ENCODE results near the gene RBM4.

RBM4 gene

GRCh38 chr11:66659763-66660162, 21.3 kb downstream of the RBM4 start:
- DNase-seq: no peak

DNA sequence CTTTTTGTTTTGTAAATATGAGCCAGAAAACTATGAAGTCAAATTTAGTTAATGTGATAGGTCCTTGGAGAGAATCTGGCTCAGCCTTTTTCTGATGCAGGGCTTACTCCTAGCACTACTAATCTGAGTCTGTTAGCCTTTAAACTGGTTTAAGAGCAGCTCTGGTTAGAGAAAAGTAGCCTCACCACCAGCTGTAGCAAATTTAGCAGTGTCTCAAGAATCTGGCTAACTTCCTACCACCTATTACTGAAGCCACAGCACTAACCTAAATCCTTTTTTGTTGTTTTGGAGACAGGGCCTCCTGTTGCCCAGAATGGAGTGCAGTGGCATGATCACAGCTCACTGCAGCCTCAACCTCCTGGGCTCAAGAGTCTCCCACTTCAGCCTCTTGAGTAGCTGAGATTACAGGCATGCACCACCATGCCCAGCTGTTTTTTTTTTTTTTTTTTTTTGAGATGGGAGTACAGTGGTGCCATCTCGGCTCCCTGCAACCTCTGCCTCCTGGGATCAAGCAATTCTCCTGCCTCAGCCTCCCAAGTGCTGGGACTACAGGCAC, 25.3 kb downstream of the RBM4 start:
- DNase-seq: no peak

GRCh38 chr11:66665369-66665768, 26.9 kb downstream of the RBM4 start:
- DNase-seq: no peak

DNA sequence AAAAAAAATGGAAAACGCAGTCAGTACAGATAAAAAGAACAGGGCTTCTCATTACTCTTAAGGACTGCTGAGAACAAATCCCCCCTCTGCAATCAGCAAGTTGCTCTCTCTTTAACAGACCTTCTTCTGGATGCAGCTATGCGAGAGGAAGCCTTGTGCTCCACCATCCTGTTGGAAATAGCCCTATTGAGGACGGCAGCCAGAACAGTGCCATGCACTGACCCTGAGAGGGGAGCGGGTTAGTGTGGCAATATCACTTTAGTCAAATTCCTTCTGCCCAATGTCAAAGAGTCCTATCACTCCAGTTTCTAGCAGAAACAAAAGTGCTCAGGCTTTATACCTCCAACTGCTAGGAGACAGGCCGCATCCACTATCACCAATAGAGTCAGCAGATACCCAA, 32.3 kb downstream of the RBM4 start:
- no peak for DNase-seq

- DNase-seq: no peak
These were observed 36.6 kb downstream of the RBM4 start for GRCh38 chr11:66674964-66675602.

DNA sequence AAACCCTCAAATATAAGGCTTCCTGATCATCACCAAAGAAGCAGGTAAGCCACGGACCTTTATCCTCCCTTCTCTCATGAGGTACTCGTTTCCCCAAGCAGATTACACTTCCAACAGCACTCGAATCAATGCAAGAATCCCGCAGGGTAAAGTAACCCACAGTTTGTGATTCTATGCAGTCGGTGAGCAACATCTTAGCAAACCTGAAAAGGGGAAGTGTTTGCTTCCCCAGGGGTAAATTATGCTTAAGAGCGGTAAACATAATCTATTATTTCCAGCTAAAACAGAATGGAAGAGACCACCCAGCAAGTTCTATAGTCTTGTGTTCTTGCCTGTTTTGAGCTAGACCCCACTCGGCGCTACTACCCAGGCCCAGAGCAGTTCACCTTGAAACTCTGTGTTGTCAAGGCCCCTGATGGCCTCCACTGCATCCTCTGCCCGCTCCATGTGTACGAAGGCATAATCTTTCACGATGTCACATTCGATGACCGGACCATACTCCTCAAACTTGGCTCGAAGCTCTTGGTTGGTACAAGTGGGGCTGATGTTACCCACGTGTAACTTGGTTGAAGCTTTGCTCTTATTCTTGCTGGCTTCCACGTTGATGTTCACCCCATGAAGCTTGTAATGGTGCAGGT, 37.9 kb downstream of the RBM4 start:
- no peak for DNase-seq

- no peak for DNase-seq
These were observed 38.6 kb downstream of the RBM4 start for GRCh38 chr11:66676931-66677598.

GRCh38 chr11:66677599-66678375, 39.3 kb downstream of the RBM4 start, which contains the start of gene RBM4B:
RBM4B (minus strand) TSS chr11:66677887; CDS start chr11:66677079, 808 bp downstream.
- peak; percentile 95 for DNase-seq

GRCh38 chr11:66680966-66681645, 42.6 kb downstream of the RBM4 start:
- no peak for DNase-seq

DNA sequence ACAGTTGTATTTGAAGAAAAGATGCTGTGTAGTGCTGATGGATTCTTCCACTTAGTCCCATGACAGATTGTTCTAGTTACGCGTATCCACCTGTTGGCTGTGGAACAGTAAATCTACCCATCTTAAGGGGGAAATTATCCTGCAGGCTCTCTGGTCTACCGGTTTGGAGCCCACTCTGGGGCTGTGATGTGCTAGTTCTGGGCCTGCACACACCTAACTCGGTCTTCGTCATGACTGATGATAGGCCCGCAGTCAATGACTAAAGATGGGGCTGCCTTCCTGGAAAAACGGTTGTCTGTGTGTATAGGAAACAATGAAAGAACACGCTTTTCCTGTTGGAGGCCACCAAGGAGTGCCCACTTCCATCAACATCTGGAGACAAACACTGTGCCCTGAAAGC, 45.4 kb downstream of the RBM4 start:
- no peak for DNase-seq

DNA sequence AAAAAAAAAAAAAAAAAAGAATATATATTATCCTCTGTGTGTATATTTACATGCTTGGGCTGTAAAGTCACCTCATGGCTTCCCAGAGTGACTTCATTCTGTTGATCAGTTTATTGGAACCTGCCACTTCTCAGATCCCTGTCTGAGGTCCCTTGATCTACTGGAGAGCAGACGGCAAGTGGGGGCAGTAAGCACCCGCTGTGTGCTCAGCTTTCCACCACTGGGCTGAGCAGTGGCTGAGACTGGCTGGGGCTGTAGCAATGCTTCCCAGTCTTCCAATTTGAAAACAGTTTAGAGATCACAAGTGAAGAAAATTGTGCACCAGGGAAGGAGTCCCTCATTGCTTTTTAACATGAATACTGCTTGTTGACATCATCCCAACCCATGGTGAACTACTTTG, 46.1 kb downstream of the RBM4 start:
- DNase-seq: no peak

- no peak for DNase-seq
These were observed 47.0 kb downstream of the RBM4 start for GRCh38 chr11:66685276-66686099.

DNA sequence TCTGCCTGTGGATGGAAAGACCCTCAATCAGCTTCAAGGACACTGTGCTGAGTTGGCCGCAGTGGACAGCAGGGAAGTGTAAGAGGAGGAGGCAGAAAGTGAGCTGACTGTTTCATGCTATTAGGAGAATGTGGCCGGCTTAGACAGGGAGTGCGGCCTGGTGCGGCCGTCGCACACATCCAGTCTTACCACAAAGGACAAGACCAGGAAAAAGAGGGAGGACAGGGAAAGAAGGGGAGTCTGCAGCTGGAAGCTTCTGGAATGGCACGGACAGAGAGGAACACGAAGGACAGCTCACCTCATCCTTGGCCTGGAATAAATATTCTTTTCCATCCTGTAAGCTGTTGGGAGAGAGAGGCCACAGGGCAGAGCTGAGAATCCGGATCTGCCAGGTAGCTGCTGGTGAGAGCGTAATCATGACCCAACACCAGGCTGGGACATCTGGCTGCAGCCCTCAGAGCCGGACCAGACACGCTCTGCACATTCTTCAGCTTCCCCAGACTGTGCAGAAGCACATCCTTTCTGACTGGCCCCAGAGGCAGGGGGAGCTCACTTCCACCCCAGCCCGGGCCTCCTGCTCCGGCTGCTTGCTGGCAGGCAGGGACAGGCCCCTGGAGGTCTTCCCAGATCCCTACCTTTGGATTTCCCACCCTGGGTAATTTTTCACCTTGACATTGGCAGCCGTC, 47.7 kb downstream of the RBM4 start:
- DNase-seq: no peak

- DNase-seq: no peak
These were observed 48.6 kb downstream of the RBM4 start for GRCh38 chr11:66686801-66687750.

DNA sequence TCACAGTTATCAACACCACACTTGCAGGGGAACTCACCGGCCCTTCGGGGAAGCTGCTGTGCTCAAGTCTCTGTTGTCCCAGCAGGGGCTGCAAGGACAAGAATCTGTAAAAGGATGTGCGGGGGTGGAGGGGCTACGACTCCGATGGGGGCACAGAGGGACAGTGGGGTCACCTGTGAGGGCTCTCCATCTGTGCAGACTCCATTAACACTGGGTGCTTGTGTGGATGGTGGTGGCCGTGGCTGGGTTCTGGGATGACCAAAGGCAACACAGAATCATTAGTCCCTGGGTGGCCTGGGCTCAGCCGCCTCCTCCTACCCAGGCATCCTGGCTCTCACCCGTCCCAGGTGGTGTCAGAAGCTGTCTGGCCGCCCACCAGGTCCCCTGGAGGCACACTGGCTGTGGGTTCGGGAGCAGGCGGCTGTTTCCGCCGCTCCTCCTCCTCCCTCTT, 49.4 kb downstream of the RBM4 start:
- no peak for DNase-seq

DNA sequence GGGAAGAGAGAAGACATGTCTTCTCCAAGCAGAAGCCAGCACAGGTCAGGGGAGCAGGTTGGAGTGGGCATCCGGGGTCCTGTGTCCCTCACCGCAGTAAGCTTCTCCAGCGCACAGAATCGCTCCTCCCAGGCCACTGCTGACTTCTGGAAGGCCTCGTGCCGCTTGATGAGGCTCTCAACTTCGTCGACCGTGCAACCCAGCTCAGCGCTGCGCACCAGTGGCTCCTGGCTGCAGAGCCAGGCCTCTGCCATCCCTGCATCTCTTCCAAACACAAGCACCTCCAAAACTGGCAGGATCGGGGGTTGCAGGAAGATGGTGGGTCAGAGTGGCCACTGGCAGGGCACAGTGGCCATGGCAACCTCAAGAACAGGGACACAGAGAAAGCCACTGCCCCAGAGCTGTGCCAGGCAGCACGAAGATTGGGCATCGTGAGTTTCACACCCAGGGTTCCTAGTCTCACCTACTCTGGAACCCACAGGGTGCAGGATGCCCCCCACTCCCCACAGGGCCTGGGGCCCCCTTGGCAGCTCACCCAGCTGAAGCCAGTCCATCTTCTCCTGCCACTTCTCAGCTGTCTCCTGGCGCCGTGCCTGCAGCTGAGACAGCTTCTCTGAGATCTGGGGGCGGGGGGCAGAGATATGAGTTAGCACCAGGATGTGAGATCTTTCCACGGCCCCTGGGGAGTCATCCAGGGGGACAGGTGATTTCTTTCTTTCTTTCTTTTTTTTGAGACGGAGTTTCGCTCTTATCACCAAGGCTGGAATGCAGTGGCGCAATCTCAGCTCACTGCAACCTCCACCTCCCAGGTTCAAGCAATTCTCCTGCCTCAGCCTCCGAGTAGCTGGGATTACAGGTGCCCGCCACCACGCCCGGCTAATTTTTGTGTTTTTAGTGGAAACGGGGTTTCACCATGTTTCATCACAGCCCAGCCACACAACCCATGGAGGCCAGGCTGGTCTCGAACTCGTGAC, 50.3 kb downstream of the RBM4 start:
- no peak for DNase-seq

- no peak for DNase-seq
These were observed 51.4 kb downstream of the RBM4 start for GRCh38 chr11:66689661-66690590.
